ENCODE data around the gene HLA-B.

HLA-B gene

DNA sequence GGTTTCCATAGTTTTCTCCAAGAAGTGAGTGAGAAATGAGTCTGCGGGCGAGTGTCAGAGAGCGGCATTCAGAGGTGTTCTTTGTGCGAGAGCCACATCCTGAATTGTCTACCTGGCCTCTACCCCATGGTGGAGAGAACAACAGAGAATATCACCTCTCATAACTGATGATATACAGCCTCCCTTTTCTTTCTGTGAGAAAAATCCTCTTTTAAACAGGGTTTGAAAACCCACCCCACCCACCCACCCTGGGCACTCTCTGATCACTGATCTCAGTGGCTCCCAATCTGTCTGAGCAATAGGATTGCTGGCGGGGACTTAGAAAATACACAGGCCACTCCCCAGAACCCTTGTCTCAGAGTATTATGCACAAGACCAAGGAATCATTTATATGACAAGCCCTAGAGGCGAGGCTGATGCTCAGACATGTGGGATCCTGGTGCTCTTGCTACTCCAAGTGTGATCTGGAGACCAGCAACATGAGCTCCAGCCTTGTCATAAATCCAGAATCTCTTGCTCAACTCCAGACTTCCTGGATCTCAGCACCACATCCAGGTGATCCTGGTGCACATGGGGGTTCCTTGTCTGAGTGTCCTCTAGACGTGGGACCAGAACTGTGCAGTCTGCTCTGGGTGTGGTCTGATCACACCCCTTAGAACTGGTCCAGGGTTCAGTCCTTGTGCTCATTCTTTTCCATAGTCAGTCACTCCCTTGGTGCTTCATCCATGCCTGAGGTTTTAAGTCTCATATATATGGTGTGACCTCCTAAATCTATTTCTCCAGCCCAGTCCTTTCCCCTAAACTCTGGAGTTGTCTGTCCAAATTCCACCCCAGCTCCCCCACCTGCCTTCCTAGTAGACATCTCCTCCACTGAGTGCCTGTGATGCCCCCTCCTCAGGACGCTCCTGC lies 5.3 kb downstream of the HLA-B start:
- DNase-seq = peak in 1 of 2 donors; percentile 13

GRCh38 chr6:31351033-31351380 lies 6.0 kb downstream of the HLA-B start:
- DNase-seq = no peak

- no peak for DNase-seq
Observed at GRCh38 chr6:31350196-31351032, 6.6 kb downstream of the HLA-B start.

DNA sequence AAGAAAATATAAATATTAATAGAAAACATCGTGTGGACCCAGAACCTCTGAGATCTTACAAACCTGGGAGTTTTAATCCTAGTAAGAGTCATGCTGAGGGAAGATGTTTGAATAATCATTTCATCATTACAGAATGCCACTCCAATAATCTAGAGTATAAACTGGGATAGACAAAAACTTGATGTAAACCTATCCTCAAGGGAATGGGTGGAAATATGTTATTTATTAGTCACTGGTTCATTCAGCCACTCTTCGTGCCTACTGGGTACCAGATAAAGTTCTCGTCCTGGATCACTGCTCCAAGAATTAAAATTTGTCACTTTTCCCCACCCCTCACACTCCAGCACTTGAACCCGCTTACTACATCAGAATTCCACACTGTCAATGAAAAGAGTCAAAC lies 7.7 kb downstream of the HLA-B start:
- no peak for DNase-seq

DNA sequence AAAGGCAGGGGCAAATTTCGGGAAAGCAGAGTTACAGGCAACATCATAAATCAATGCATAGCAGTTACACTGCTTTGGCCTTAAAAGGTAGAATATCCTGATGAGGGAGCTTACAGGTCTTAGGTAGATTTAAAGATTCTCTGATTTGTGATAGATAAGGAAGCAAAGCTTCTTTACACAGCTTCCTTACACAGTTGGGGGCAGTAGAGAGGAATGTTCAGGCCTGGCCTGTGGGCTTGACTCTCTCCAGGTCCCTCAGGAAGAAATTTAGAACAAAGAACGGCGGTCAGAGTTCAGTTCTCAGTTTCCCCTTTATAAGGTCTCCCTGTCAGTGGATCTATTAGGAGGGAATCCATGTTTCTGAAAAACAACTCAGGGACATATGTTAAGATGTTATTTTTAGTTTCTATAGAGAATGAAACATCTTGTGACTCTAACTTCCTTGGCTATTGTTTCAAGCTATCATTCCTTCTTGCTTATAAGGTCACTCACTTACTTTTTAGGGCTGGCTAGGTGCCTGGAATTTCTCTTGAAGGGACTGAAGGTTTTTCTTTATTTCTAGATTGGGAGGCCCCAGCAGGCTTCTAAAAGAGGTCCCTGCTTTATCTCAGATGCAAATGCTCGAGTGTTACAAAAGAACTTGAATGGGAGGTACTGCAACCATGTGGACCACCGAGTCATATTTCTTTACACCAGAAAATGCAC lies 11.8 kb downstream of the HLA-B start:
- DNase-seq = no peak

DNA sequence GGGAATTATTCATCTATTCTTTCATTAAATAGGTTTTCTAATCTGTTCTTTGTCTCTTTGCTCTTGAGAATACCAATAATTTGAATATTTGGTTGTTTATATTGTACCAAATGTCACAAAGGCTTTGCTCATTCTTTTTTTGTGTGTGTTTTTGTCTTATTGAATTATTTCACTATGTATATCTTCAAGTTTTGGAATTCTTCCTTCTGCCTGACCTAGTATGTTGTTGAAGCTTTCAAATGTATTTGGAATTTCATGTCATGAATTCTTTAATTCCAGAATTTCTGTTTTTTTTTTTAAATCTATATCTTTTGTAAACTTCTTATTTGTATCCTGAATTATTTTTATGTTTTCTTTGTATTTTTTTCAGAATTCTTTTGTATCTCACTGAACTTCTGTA lies 16.8 kb downstream of the HLA-B start:
- no peak for DNase-seq

- DNase-seq = no peak
Observed at GRCh38 chr6:31339210-31339609, 17.8 kb downstream of the HLA-B start.

GRCh38 chr6:31336896-31337496 lies 20.0 kb downstream of the HLA-B start:
- no peak for DNase-seq

- DNase-seq = peak; percentile 54 to 57
Observed at GRCh38 chr6:31332637-31333602, 24.1 kb downstream of the HLA-B start.

GRCh38 chr6:31328355-31328960 lies 28.5 kb downstream of the HLA-B start:
- DNase-seq = no peak

- no peak for DNase-seq
Observed at GRCh38 chr6:31321820-31322219, 35.2 kb downstream of the HLA-B start.

DNA sequence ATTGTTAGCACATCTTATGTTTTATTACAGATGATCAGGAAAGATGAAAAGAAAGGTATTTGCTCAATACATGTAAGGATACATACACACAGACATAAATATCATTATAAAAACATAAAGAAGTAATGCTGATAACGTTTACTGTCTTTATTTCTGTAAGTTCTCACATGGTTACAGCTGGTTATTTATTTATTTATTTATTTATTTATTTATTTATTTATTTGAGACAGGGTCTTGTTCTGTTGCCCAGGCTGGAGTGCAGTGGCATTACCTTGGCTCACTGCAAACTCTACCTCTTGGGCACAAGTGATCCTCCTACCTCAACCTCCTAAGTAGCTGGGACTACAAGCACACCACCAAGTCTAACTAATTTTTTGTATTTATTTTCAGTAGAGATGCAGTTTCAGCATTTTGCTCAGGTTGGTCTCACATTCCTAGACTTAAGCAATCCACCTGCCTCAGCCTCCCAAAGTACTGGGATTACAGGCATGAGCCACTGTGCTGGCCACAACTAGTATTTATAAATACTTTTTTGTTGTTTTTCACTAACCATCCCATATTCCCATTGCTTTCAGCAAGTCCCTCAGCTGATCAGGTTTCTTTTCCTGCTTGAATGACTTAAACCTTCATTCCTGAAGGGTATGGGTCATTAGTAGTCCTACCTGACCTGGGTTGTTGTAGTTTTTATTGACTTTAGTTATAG lies 35.8 kb downstream of the HLA-B start:
- DNase-seq = no peak

DNA sequence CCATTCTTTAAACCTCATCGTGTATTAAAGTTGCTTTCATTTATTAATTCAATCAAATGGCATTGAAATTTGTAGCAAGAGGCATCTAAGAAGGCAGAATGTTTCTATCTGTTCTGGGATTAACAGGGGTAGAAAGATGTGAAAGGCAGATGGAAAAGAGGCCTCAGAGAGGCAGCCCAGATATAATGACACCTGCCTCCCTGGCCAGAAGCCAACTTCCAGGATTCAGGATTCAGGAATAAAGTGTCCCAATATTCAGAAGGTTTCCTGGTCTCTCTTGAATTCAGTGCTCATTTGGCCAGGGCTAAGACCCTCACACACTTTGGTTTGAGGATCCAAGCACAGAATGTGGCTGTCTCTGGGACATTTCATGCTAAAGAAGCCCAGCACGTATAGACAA lies 39.9 kb downstream of the HLA-B start:
- DNase-seq = no peak

DNA sequence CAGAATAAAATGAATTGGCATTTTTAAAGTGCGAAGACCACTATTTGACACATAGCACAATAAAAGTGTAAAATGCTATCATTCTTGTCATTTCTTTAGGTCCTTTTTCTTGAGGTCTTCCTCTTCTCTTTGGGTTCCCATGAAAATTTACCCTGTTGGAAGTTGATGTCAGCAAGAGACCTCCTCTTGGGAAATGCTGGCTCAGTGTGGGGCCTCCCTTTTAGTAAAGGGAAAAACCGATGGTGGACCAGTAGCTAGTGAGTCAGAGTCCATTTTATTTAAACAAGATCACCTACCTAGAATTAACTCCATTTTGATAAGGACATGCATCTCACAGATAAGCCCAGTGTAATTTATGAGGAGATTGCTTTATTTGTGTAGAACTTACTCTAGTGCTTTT lies 47.3 kb downstream of the HLA-B start:
- DNase-seq = no peak

- no peak for DNase-seq
Observed at GRCh38 chr6:31308845-31309175, 48.2 kb downstream of the HLA-B start.

- peak; percentile 74 to 79 for DNase-seq
Observed at GRCh38 chr6:31308050-31308844, 48.7 kb downstream of the HLA-B start.

GRCh38 chr6:31307669-31308049 lies 49.3 kb downstream of the HLA-B start:
- no peak for DNase-seq

DNA sequence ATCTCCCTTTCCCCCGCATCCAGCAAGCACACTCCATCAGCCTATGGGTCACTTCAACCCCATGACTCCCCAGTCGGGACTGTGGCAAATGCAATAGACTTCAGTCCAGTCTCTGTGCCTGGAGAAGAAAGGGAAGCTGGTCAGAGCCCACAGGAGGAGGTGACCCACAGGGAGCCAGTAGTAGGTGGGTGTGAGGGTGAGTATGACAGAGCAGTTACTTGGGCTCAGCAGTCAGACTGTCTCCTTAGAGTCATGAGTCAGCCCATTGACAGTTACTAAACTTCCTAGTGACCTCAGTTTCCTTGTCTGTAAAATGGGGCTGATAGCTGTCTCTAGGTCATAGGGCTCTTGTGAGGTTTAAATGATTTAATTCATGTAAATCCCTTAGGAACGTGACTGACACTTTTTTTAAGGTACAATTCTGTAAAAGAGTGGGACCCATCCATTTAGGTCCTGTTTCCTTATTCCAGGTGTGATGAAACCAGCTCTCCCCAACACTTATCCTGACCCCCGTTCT lies 51.2 kb downstream of the HLA-B start:
- DNase-seq = no peak

DNA sequence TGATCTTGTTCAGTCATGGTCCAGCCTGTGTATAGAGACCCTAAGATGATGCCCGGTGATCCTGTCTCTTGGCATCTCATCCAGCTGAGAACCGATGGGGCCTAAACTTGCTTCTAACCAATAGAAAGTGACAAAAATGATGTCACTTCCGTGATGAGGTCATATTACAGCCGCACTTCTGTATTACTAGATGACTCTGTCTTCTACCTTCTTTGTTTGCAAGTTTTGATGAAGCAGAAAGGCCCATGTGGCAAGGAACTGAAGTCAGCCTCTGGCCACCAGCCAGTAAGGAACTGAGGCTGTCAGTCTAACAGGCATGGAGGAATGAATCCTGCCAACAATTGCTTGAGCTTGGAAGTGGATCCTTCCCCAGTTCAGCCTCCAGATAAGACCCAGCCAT lies 52.3 kb downstream of the HLA-B start:
- DNase-seq = no peak
